ENCODE results near the gene SPDEF.

Gene SPDEF

DNA sequence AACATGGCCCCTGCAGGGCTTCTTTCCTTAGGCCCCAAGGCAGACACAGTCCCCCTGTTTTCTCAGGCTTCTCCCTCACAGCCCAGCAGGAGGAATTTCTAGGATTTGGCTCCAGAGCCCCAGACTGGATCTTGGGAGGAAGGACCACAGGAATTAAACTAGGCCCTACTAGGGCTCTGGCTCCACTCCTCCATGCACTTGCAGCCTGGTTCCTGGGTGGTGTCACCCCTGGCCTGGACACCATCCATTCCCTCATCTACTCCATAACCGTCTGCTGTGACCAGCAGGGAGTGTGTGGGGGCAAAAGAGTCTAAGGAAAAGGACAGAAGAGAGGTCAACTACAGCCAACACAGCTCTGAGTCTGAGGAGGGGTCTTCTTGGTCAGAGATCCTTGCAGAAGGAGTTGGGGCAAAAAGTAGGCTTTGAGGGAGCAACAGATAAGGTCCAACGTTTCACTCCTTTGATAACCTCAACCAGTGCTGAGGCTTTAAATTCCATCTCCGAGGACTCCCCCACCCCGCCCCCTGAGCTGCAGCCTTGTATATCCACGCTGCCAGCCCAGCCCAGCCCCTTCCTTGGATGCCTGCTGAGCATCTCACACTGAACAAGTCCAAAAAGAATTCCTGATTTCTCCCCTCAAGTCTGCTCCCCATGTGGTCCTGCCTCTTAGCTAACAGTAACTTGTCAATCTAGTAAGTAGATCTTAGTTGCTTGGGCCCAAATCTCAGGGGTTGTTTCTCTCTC is 27.9 kb upstream of the SPDEF start:
- no peak for DNase-seq (ENCODE audit: low read depth)

DNA sequence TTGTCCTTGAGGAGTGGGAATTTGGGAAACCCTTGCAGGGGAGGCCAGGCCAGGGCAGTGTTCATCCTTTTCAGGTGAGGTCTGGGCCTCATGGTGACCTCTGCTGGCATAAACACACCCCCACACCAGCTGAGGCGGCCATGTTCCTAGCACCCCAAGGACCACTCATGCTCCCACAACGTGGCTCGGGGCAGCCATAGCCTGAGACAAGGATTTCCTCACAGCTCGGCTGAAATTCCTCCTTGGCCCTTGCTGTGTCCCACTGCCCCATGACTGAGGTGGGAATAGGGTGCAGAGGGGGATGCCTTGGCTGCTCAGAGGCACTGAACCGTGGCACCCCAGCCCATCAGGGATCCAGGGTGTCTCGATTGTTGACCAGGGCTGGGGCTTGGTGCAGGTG is 27.3 kb upstream of the SPDEF start:
- DNase-seq (ENCODE audit: low read depth): no peak

DNA sequence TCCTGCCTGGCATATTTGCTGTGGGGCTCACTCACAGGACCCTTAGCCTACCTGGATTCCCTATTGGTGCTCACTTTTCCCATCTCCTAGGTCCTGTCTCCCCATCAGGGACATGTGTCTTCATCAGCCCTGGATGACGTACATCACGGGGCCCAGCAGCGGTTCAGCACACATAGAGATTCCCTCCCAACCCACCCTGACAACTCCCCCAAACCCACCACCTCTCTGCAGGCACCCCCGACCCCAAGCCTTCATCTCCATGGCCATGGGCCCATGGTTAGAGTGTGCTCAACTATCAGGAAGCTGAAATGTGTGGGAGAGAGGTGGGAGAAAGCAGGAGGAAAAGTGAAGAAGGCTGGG is 25.4 kb upstream of the SPDEF start:
- DNase-seq (ENCODE audit: low read depth): no peak

DNA sequence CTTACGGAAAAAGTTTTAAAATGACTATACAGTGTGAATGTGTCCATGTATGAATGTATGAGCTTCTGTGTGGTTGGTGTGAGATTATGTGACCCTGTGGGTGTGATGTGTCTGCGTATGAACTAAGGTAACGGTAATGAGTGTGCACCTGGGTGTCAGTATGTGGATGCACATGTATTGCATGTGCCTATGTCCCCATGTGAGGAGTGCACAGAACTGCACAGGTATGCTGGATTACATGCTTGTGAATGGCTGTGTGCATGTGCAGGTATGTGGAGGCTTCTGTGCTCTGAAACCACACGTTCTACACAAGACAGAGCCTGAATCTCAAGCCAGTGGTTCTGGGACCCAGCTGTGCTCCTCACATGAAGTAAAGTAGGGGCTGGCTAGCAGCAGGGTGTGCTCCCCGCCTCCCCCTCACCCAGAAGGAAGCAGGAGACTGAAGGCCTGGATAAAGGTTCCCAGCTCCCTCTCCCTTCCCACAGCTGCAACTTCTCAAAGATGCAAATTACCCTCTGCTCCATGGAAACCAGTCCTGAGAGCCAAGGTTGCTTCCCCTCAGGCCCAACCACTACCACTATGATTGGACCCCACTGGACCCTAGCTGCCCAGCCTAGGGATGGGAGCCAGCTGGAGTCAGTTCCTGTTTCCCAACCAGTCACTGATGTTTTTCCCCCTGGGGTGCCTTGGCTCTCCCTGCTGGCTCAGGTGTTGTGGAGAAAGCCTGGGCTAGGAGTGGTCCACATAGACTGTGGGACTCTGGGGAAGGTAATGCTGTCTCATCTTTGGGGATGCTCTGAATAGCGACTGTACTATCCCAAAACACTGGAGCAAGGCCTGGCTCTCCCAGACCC is 24.8 kb upstream of the SPDEF start:
- DNase-seq (ENCODE audit: low read depth): no peak

DNA sequence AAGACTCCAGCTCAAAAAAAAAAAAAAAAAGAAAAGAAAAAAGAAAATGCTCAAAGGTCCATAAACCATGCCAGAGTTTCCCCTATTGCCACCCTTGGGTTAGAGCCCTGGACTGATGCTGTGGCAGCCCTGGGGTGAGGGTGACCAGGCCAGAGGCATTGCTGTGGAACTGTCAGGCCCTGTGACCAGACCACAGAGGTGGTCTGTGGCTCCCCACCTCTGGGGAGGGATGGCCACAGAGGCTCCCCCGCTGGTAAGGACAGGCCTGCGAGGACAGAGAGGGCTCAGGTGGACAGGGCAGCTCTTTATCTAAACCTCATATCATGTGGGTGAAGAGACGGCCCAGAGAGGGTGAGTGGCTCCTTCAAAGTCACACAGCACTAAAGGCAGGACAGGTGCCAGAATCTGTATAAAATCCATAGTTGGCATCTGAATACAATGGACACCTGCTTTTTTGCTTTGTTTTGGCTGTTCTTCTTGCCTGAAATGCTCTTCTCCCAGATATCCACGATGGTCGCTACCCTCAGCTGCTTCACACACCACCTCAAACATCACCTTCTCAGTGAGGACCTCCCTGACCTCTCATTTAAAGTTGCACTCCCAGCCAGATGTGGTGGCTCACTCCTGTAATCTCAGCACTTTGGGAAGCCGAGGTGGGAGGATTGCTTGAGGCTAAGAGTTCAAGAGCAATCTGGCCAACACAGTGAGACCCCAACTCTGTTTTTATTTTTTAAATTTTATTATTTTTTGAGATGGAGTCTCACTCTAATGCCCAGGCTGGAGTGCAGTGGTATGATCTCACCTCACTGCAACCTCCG is 22.5 kb upstream of the SPDEF start:
- DNase-seq (ENCODE audit: low read depth): no peak

DNA sequence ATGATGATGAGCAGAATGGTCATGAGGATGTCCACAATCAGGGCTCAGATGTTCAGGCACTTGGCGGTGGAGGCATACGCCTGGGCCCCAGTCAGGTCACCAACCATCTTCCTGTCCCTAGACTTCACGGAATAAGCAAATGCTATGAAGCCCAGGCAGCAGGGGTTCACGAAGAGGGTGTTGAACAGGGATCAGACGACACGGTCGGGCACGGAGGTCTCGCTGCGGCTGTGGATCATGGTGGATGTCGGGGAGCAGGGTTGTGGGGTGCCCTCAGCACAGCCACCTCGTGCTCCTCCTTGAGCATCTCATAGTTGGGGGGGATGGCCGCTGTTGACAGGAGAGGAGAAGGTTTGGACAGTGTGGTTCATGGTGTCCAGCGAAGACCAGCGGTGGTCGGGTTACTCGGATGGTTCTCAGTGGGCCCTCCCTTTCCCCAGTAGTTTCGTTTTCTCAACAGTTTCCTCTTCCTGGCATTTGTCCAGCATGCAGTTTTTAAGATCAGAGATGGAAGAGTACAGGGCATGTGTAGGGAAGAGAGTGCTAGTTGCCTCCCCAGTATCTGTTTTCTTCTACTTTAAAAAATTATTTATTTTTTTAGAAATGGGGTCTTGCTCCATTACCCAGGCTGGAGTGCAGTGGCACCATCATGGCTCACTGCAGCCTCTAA is 20.3 kb upstream of the SPDEF start:
- DNase-seq (ENCODE audit: low read depth): peak; percentile 25

DNA sequence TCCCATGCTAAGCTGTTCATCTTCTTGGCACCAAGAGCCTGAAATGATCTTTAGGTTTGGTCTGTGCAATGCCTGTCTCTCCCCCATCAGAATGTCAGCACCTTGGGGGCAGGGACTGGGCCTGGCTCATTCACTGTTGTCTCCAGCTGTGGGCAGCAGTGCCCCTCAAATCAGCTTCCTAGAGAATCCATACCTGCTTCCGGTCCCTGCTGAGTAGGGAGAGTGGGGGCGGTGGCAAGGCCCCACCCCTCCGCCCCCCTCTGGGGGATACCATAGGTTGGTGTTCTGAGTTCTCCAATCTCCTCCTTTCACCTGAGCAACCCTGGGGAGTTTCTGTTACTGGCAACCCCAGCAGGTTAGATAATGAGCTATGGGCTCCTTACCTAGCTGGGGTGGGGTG is 19.2 kb upstream of the SPDEF start:
- no peak for DNase-seq (ENCODE audit: low read depth)

DNA sequence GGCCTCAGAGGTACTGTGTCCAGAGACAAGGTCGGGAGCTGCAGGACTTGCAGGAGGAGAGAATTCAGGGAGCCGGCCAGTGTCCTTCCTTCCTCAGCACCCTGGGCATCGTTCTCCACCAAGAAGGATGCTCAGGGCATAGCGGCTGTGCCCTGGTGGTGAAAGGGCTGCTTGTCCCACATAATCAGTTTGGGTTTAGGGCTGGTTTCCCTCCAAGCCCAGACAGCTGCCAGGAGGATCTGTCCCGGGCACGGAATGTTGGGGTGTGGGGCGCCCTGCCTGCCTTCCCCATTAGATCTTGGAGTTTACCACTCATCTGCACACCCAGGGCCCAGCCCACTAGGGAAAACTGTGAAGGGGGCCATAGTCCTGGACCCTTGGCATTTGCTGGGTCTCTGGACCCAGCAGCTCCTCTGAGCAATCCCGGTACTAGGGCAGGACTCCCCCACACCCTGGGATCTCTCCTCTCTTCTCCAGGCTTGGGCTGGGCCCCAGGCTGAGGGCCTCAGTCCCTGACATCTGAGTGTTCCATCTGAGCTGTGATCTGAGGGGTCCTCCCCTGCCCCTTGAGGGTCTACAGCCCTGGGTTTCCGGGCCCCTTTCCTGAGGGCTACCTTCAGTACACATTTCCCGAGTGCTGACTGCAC is 18.6 kb upstream of the SPDEF start:
- DNase-seq (ENCODE audit: low read depth): no peak

DNA sequence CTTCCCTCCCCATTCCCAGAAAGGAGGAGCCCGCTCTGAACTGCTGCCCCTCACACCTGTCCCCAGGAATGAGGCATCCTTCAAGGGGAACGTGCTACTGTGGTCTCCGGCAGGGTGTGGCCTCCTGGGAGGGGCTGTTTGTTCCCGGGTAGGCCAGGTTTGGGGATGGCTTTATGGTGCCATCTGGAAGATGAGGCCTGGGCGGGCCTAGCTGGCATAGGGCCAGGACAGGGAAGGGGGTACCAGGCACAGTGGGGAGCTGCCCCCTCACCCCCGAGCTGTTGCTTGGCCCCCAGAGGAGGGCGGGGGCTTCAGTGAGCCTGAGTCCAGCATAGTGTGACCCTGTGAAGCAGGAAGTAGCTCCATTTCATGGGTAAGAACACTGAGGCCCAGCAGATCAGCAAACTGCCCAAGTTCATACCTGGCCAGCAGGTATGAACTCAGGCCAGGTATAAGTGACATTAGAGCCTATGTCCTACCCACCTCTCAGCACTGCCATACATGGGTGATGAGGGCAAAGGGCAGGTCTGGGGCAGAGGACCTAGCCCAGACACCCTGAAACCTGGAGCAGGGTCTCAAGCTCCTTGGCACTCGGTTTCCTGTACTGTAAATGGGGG is 17.5 kb upstream of the SPDEF start:
- no peak for DNase-seq (ENCODE audit: low read depth)

DNA sequence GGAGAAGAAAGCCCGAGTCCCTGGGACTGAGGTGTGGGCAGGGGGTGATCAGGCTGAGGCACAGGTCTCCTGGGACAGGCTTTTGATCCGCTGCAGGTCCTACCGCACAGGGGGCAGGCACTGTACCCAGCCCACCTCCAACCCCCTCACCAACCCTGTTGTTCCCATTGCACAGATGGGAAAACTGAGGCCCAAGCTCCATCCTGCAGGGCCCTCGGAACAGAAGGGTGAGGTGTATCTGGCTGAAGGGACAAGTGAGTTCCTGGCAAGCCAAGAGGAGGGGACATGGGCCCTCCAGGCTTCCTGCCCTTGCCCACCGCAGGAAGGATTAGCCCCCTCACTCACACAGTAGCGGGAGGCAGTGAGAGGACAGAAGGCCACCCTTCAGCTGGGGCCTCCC is 16.5 kb upstream of the SPDEF start:
- no peak for DNase-seq (ENCODE audit: low read depth)

DNA sequence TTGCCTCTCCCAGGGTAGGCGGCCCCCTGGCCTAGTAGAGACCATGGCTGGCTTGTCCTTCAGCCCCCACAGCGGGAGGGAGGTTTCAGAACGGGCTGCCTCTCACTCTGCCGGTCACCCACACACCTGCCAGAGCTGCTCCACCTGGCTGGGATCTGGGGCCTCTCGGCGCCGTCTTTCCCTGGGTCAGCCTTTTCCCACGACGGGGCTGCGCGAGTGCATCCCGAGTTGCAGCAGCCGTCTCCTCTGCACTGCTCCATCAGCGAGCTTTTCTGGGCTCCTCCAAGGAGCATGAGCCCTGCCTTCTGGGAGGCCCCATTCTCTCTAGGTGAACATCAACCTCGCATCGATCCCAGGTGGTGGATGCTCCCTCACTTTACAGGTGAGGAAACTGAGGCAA is 15.9 kb upstream of the SPDEF start:
- no peak for DNase-seq (ENCODE audit: low read depth)

DNA sequence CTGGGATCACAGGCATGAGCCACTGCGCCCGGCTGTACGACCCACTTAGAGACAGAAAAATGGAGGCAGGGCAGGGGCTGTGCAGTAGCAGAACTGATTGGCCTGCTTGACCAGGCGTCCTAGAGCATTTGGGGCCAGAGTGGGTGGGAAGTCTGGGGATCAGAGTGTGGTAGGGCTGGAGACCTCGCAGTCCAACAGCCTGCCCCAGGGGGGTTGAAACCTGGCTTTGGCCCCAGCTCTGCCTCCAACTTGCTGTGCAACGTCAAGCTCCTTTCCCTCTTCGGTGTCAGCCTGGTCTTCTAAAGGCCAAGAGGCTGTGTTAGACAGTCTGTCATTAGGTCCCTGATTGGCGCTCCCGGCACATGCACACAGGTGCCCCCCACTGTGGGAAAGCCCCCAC is 15.3 kb upstream of the SPDEF start:
- DNase-seq (ENCODE audit: low read depth): no peak

DNA sequence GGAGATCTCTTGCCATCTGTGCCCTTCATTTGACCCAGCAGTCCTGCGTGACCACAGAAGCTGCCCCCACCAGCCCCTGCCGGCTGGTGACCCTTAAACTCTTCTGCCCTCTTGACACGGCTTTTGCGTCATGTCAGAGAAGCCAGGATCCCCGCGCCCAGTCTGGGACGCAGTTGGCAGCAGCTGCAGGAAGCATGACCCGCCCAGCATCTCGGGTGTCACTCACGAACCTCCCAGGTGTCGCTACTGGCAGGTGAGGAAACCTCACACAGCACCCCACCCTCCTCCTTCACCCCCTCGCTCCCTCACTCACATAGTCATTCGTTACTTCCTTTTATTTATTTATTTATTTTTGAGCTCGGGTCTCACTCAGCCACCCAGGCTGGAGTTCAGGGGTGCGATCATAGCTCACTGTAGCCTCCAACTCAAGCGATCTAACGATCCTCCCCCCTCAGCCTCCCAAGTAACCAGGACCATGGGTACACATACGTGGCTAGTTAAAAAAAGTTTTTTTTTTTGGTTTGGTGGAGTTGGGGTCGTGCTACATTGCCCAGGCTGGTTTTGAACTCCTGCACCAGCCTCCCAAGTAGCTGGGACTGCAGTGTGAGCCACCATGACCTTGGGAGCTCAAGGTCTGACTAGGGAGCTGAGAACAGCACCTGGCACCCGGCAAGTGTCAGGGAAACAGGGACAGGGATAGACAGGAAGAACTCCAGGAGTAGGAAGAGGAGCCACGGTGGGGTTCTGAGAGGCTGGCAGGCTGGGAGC is 14.1 kb upstream of the SPDEF start:
- no peak for DNase-seq (ENCODE audit: low read depth)

DNA sequence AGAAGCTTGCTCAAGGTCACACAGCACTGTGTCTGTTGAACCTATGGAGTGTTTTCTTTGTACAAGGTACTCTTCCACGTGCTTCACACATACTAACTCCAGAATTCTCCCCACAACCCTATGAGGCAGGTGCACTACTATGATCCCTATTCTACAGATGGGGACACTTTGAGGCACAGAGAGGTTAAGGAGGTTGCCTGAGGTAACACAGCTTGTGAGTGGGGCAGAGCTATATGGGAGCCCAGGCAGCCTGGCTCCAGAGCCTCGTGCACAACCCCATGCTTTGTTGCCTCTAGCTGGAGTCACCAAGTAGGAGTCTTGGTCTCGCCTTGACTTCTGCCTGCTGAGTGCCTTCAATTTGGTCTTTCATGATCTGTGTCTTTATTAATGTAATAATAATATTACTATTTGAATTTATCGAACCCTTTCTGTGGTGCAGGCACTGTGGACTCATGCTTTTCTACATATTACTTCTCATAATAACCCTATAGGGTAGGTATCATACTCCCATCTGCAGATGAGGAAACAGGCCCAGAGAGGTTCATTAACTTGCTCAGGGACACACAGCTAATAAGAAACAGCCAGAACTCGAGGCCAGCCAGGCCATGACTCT is 13.3 kb upstream of the SPDEF start:
- DNase-seq (ENCODE audit: low read depth): no peak

DNA sequence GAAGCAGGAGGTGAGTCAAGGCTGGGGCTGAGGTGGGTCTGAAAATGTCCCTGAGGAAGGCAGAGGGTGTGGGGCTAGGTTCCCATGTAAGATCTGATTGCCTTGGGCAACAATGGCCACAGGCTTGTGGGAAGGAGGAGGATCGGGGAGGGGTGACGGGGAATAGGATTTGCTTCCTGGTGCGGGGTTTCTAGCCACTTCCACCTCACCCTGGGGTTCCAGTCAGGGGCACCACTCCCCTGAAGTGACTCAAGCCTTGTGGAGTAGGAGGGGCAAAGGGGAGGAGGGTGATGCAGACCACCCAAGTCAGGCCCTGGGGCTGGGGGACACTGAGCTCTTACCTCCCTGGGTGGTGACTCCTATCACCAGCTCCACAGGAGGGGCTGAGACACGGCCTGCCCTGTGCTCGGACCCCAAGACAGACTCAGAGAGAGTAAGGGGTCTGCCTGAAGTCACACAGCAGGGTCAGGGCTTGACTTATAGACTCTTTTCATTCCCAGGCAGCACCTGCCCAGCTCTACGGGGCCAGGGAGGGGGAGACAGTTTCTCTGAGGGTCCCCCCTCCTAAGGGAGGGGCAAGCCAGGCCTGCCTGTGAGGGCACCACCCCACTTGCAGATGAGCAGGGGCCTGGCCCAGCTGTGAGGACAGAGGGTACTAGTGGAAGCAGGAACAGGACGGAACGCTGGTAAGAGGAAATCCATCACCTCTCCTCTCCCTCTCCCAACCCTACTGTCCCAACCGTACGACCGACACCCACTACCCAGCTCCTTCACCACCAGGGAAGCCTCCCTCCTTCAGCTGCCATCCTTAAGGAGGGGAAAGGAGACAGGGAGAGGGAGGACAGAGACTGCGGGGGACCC is 12.4 kb upstream of the SPDEF start:
- DNase-seq (ENCODE audit: low read depth): no peak

DNA sequence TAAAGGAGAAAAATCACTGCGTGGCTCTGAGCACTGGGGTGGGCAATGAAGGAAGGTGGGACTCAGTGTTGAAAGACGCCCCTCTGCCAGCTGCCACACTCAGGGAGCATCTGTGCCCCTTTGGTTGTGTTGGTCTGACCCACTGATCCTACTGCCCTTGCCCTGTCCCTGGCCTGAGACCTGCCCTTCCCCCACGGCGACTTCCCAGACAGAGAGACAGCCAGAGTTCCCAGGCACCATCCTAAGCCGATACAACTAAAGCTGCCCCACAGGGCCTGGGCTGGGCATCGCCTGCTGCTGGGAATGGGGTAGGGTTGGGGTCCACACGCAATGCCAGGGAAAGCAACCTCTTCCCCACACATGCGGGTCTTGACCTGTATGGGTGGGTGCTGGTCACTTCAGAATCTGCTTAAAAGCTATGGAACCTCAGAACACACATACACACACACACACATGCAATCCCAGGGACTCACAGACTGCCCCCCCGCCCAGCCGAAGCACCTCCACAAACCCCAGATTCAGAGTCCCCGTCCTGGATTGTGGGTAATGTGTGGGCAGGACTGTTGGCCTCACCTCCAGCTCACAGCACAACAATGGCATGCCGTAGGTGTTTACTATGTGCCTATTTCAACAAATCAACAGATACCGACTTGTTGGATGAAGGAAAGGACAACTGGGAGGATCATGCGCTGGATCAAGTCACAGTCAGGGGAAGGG is 10.9 kb upstream of the SPDEF start:
- DNase-seq (ENCODE audit: low read depth): no peak

DNA sequence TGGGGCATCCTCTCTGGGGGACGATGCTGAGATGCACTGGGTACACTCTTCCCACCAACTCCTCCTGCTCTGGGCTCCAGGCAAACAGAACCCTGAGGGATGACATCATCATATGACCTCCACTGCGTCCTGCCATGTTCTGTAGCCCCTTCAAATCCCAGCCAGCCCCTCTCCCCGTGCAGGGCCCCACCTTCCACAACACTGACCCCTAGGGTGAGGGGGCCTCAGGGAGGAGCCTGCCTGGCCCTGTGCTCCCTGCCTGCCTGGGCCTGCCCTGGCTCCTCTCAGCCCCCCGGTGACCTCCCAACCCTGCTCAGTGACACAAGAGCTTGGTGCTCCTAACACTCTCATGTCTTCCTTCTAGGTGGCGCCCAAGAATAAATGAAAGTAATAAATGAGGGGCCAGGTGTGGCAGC is 9.6 kb upstream of the SPDEF start:
- DNase-seq (ENCODE audit: low read depth): no peak

DNA sequence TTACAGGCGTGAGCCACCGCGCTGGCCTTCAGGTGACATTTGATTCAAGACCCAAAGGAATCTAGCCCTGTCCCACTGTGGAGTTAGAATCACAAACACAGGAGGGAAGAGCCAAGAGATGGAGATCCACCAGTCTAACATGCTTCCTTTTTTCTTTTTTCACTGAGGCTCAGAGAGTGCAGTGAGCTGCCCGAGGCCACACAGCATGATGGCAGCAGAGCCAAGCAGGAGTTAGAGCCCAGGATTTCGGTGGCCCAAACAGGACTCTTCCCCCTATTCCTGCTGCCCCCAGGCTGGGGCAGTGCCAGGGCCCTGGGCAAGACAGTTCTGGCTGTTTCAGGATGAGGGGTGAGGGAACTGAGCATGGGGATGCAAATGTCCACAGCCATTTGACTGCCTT is 8.1 kb upstream of the SPDEF start:
- DNase-seq (ENCODE audit: low read depth): no peak

DNA sequence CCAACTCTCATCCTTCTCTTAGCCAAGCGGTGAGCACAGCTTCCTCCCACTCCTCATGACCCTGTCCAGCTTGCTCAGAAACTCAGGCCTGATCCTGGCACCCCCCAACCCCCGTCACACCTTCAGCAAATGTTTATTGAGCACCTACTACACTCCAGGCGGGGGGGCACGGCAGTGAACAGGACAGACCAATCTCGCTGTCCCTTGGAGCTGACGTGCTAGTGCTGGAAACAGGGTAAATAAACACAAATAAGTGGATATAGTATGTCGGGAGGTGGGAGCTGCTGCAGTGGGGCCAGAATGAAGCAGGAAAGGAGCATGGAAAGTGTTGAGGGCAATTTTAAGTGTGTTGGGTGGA is 7.4 kb upstream of the SPDEF start:
- no peak for DNase-seq (ENCODE audit: low read depth)
